Sigmoid colon (tissue), 4 donors: ENCODE measurements around the gene FSD1L.

Experiments used
- CTCF ChIP-seq, 4 experiments: fragments of 450-650 bp in 3 of 4; fragments of 200-600 bp in 1 of 4; IDR thresholded peaks; one replicate each; pipeline ENCODE4 v1.5.1; 2016 to 2019; ENCODE audit warnings: antibody characterized with exemption in 4 of 4, mild to moderate bottlenecking in 3 of 4, moderate library complexity in 2 of 4
- EP300 ChIP-seq, 4 donors: sonication (generic); formaldehyde crosslinking; IDR thresholded peaks; one replicate each; pipeline ENCODE4 v1.6.1; 2017; ENCODE audit warnings: antibody characterized with exemption in 4 of 4
- POLR2A ChIP-seq, 2 donors: fragments of 450-650 bp; IDR thresholded peaks; one replicate each; pipeline ENCODE4 v1.6.1; 2016; ENCODE audit warnings: antibody characterized with exemption in 2 of 2, mild to moderate bottlenecking in 2 of 2, moderate library complexity in 2 of 2
- POLR2AphosphoS5 ChIP-seq, 4 donors: sonication (generic); formaldehyde crosslinking; IDR thresholded peaks; one replicate each; pipeline ENCODE4 v1.6.1; 2017; ENCODE audit warnings: antibody characterized with exemption in 4 of 4

GRCh38 chr9:105447386-105447813, 434 bp upstream of the FSD1L start:
- TF ChIP-seq CTCF (IDR thresholded peaks at IDR 0.05), result no peak
- TF ChIP-seq POLR2A (IDR thresholded peaks at IDR 0.05), result no peak
- TF ChIP-seq EP300 (IDR thresholded peaks at IDR 0.05), result no peak
- TF ChIP-seq POLR2AphosphoS5 (IDR thresholded peaks at IDR 0.05), result no peak
